ENCODE measurements around the gene KRTAP5-1.

Gene KRTAP5-1

DNA sequence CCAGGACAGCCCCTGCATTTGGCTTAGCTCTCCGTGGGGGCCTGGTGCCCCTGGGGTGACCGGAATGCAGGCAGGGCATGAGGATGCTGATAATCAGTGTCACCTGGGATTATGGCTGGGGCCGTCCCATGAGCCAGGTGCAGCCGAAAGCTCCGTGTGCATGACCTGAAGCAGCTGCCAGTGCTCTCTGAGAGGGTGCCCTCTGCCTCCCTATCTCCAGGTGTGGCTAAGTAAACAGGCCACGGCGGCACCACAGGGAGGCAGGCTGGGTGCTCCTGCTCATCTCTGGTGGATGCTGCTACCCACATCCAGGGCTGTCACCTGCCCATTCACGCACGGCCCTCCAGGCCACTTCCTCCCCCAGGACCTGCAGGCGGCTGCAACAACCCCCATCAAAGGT lies 42.8 kb downstream of the KRTAP5-1 start:
- DNase-seq: no peak

DNA sequence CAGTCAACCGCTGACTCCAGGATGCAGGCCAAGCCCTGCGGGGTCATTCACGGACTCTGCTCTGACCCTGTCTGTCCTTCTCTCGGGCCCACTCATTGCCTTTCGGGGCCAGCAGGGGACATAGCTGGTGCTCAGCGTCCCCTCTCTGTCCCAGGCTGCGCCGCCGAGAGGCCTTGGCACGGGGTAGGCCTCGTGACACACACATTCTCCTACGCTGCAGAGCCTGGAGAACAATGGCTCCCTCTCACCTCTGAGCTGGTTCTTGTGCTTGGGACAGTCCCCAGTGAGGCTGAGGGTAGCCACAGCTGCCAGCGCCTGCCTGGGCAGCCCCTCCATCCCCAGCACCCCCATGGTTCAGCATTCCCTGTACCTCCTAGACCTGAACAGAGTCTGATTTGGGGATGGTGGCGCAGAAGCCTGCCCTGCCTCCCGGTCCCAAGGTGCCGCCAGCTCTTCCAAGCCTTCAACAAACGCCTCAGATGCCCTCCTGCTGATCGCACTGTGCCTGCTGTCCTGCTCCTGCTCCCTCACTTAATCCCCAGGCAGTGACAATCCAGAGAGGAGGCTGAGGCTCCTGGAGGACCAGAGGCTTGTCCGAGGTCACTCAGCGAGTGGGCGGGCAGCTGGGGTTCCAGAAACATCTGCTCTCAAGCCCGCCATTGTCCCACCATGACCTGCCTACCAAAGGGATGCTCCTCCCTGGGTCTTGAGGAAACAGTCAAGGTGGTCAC lies 43.4 kb downstream of the KRTAP5-1 start:
- no peak for DNase-seq

DNA sequence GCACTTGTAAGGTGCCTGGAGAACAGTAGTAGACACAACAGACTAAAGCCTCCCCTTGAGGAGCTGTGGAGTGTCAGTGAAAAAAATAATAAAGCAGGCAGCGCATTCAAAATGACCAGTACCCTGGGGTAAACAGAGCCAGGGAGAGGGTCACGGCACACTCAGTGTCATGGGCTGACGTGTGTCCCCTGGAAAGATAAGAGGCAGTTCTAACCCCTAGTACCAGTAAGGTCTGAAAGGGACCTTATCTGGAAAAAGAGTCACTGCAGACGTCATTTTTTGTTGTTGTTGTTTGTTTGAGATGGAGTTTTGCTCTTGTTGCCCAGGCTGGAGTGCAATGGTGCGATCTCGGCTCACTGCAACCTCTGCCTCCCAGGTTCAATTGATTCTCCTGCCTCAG lies 45.0 kb downstream of the KRTAP5-1 start:
- no peak for DNase-seq

DNA sequence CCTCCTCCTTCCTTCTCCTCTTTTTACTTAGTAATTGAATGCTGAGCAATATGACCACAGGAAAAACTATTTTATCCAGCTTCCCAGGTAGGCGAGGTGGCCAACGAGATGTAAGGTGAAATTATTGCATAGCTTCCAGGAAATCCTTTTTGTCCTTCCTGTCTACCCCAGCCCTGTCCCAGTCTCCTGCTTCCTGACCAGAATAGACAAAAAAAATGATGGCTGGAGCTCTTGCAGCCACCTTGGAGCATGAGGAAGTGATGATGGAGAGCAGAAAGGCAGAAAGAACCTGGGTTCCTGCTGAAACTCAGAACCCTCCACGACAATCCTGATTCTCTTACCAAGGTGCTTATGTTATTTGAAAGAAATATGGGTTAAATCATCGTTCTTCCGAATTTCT lies 46.9 kb downstream of the KRTAP5-1 start:
- no peak for DNase-seq

DNA sequence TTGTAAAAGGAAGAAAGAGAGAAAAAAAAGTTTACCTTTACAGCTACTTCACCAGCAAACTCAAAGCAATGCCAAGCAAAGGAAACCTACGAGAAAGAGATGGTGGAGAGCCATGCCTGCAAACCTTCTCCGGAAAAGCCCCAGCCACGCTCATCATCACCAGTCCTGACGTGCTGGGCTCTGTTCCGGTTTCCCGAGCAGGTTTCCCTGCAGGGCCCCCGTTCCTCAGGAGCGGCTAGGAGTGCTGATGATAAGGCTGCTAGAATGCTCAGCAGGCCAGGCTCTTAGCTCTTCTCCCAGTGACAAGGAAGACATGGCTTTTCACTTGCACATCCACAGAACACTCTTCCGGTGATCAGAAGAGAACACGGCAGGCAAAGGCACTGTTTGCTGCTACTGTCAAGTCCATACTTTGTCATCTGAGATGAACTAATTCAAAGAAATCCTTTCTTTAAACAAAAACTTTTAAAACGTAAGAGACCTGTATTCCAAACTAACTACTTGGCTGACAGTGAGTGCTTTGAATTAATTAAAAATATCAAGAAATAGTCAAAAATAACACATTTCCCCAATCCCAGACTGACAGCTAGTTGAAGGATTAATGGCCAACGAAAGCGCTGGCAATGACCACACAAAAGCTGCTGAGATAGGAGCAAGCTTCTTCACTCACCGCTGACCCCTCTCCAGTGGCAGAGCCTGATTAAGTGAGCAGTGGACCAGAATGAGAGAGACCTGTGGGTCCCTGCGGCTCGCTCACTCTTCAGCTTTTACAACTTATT lies 48.8 kb downstream of the KRTAP5-1 start:
- no peak for DNase-seq

DNA sequence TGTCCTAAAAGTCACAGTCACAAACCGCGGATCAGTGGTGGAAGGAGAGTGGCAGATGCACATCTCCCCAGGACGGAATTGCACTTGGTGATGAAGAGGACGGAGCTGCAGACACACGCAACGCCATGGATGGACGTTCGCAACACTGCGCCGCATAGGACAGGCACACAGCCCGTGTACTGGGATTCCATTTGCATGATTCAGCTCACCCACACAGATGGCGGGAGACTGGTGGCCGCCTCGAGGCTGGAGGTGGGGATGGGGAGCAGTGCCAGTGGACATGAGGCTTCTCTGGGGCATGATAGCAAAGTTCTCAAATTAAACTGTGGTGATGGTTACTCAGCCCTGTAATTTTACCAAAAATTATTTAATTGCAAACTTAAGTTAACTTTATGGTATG lies 50.4 kb downstream of the KRTAP5-1 start:
- DNase-seq: no peak

All from CD4-positive, alpha-beta T cell treated with Interferon alpha-2 for 1 hour (primary cell).